ENCODE data around the gene KHK. TPM values are rescaled to one million over a fixed set of nuclear protein-coding genes. Genes with fewer than 3 reads are reported as not detected.

KHK gene
- polyA plus RNA-seq, 1 donor: 1.5 TPM

Other genes starting within 250 kb of the KHK start
- 39.8 TPM for gene DPYSL5, start 238.6 kb upstream of the KHK start, polyA plus RNA-seq (ENCODE audit: insufficient read length)
- gene MAPRE3, start 116.1 kb upstream of the KHK start, polyA plus RNA-seq (ENCODE audit: insufficient read length): 41.2 TPM
- gene TMEM214, start 53.8 kb upstream of the KHK start, polyA plus RNA-seq (ENCODE audit: insufficient read length): 57.7 TPM
- 18.8 TPM for gene AGBL5, start 35.1 kb upstream of the KHK start, polyA plus RNA-seq (ENCODE audit: insufficient read length)
- 202 TPM for gene OST4, start 15.1 kb upstream of the KHK start, polyA plus RNA-seq (ENCODE audit: insufficient read length)
- gene EMILIN1, start 8.2 kb upstream of the KHK start, polyA plus RNA-seq (ENCODE audit: insufficient read length): 66.7 TPM
- gene CGREF1, start 32.4 kb downstream of the KHK start, polyA plus RNA-seq (ENCODE audit: insufficient read length): 0.75 TPM
- 0.18 TPM for gene ABHD1, start 37.0 kb downstream of the KHK start, polyA plus RNA-seq (ENCODE audit: insufficient read length)
- 35.1 TPM for gene PREB, start 47.9 kb downstream of the KHK start, polyA plus RNA-seq (ENCODE audit: insufficient read length)
- gene PRR30, start 52.6 kb downstream of the KHK start, polyA plus RNA-seq (ENCODE audit: insufficient read length): not detected
- gene TCF23, start 62.2 kb downstream of the KHK start, polyA plus RNA-seq (ENCODE audit: insufficient read length): 0.17 TPM
- 83.7 TPM for gene ATRAID, start 125.3 kb downstream of the KHK start, polyA plus RNA-seq (ENCODE audit: insufficient read length)
- 18.6 TPM for gene SLC5A6, start 125.5 kb downstream of the KHK start, polyA plus RNA-seq (ENCODE audit: insufficient read length)
- gene CAD, start 130.6 kb downstream of the KHK start, polyA plus RNA-seq (ENCODE audit: insufficient read length): 28.0 TPM
- 2.8 TPM for gene SLC30A3, start 176.3 kb downstream of the KHK start, polyA plus RNA-seq (ENCODE audit: insufficient read length)
- gene DNAJC5G, start 188.7 kb downstream of the KHK start, polyA plus RNA-seq (ENCODE audit: insufficient read length): 0.34 TPM
- 128 TPM for gene TRIM54, start 195.7 kb downstream of the KHK start, polyA plus RNA-seq (ENCODE audit: insufficient read length)
- 2.5 TPM for gene UCN, start 221.7 kb downstream of the KHK start, polyA plus RNA-seq (ENCODE audit: insufficient read length)
- gene MPV17, start 236.3 kb downstream of the KHK start, polyA plus RNA-seq (ENCODE audit: insufficient read length): 46.8 TPM